Measurements from ENCODE around the gene EGFL6. TPM values are rescaled to one million over a fixed set of nuclear protein-coding genes. Genes with fewer than 3 reads are reported as not detected.
"Not testable (repeated sequence)": the region's sequence is repeated elsewhere in the genome, so short reads cannot be mapped to it uniquely, and the experiment has no call there.

Gene EGFL6
- total RNA-seq, 1 experiment from 2014 or later = not detected

- Mint-ChIP-seq H3K4me1 (ENCODE audit: low read depth, unreplicated experiment) (no peaks in the 10 kb centered on the region), H3K4me3 (ENCODE audit: low read depth, unreplicated experiment) (no peak overlapping the region), H3K27ac (ENCODE audit: unreplicated experiment) (no peak overlapping the region), H3K9me3 (ENCODE audit: low read depth, unreplicated experiment) (no peaks in the 10 kb centered on the region), H3K27me3 (ENCODE audit: unreplicated experiment) (no peaks in the 10 kb centered on the region), H3K36me3 (ENCODE audit: insufficient read depth, unreplicated experiment) (no peaks in the 10 kb centered on the region)
- CTCF ChIA-PET = no interaction called here
- DNase-seq = no peak
- intact Hi-C loops (cut with micrococcal nuclease; ENCODE audit: unreplicated experiment) = no loop called here
- TF ChIP-seq, protein P1, sequence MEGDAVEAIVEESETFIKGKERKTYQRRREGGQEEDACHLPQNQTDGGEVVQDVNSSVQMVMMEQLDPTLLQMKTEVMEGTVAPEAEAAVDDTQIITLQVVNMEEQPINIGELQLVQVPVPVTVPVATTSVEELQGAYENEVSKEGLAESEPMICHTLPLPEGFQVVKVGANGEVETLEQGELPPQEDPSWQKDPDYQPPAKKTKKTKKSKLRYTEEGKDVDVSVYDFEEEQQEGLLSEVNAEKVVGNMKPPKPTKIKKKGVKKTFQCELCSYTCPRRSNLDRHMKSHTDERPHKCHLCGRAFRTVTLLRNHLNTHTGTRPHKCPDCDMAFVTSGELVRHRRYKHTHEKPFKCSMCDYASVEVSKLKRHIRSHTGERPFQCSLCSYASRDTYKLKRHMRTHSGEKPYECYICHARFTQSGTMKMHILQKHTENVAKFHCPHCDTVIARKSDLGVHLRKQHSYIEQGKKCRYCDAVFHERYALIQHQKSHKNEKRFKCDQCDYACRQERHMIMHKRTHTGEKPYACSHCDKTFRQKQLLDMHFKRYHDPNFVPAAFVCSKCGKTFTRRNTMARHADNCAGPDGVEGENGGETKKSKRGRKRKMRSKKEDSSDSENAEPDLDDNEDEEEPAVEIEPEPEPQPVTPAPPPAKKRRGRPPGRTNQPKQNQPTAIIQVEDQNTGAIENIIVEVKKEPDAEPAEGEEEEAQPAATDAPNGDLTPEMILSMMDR (IDR thresholded peaks at IDR 0.05; ENCODE audit: unreplicated experiment) = no peak
- BruUV-seq (replicated peaks) = no TSS peak
Observed at GRCh38 chrX:13614154-13614553, 44.8 kb downstream of the EGFL6 start.

- CTCF ChIA-PET = no interaction called here
- TF ChIP-seq, protein P1 (IDR thresholded peaks at IDR 0.05; ENCODE audit: unreplicated experiment) = no peak
- intact Hi-C loops (cut with micrococcal nuclease; ENCODE audit: unreplicated experiment) = no loop called here
- Mint-ChIP-seq H3K27ac (ENCODE audit: unreplicated experiment) (no peak overlapping the region), H3K4me1 (ENCODE audit: low read depth, unreplicated experiment) (no peaks in the 10 kb centered on the region), H3K27me3 (ENCODE audit: unreplicated experiment) (no peaks in the 10 kb centered on the region), H3K9me3 (ENCODE audit: low read depth, unreplicated experiment) (no peaks in the 10 kb centered on the region), H3K4me3 (ENCODE audit: low read depth, unreplicated experiment) (no peak overlapping the region), H3K36me3 (ENCODE audit: insufficient read depth, unreplicated experiment) (no peaks in the 10 kb centered on the region)
- DNase-seq = no peak
- BruUV-seq (replicated peaks) = no TSS peak
Observed at GRCh38 chrX:13620207-13620606, 50.8 kb downstream of the EGFL6 start.

DNA sequence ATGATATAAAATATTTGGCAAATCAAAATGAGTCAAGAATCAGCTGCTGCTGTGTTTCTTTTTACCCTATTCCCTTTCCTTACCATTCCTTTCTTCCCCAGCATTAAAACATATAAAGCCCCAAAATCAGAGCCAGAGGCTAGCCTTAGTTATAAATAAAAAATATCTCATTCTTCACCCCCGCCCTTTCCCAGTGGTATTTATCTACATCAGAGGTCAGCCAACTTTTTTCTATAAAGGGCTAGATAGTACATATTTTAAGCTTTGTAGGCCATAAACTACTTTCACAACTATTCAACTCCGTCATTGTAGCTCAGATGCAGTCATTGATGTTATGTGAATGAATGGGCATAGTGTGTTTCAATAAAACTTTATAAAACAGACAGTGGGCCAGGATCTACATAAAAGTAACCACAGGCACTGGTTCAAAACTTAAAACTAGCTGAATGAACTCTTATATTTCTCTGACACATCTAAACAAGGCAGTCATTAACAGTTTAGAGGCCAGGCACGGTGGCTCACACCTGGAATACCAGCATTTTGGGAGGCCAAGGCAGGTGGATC is 53.1 kb downstream of the EGFL6 start:
- no peaks in the 10 kb centered on the region for H3K27me3 Mint-ChIP-seq (ENCODE audit: unreplicated experiment)
- DNase-seq = no peak
- no peaks in the 10 kb centered on the region for H3K36me3 Mint-ChIP-seq (ENCODE audit: insufficient read depth, unreplicated experiment)
- TF ChIP-seq, protein P1 (IDR thresholded peaks at IDR 0.05; ENCODE audit: unreplicated experiment) = no peak
- no peak overlapping the region for H3K4me3 Mint-ChIP-seq (ENCODE audit: low read depth, unreplicated experiment)
- CTCF ChIA-PET = no interaction called here
- intact Hi-C loops (cut with micrococcal nuclease; ENCODE audit: unreplicated experiment) = no loop called here
- no peaks in the 10 kb centered on the region for H3K9me3 Mint-ChIP-seq (ENCODE audit: low read depth, unreplicated experiment)
- H3K4me1 Mint-ChIP-seq (ENCODE audit: low read depth, unreplicated experiment) = peaks cover 8% of the 10 kb centered on the region
- H3K27ac Mint-ChIP-seq (ENCODE audit: unreplicated experiment) = no peak overlapping the region
- BruUV-seq (replicated peaks) = no TSS peak

DNA sequence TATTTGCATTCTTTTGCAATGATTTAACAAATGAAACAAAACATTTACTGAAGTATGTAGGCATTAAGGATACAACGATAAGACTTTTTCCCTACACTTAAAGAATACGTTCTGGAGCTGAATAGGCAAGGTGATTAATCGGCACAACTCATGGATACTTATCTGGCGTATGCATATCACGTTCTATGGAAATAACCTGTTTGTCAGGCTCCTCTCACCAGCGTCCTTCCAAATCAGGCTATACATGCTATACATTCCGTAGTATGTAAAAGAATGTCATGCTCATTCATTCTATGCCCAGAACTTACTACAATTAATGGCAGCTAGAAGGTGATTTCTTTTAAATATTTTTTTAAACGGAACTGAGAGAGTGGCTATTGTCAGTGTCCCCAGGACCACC is 57.9 kb downstream of the EGFL6 start:
- Mint-ChIP-seq H3K4me1 (ENCODE audit: low read depth, unreplicated experiment) (peaks cover 19% of the 10 kb centered on the region), H3K27ac (ENCODE audit: unreplicated experiment) (peak overlapping the region; percentile 86), H3K4me3 (ENCODE audit: low read depth, unreplicated experiment) (peak overlapping the region; percentile 4), H3K27me3 (ENCODE audit: unreplicated experiment) (no peaks in the 10 kb centered on the region), H3K36me3 (ENCODE audit: insufficient read depth, unreplicated experiment) (peaks cover 5% of the 10 kb centered on the region), H3K9me3 (ENCODE audit: low read depth, unreplicated experiment) (peaks cover 3% of the 10 kb centered on the region)
- no TSS peak for BruUV-seq (replicated peaks)
- TF ChIP-seq, protein P1 (IDR thresholded peaks at IDR 0.05; ENCODE audit: unreplicated experiment) = no peak
- DNase-seq = no peak
- intact Hi-C loops (cut with micrococcal nuclease; ENCODE audit: unreplicated experiment) = no loop called here
- CTCF ChIA-PET = interaction anchor here (1.4 kb wide), 1 partner anchor 121 kb away, joined by 3 read pairs; no protein-coding TSS in a partner anchor

DNA sequence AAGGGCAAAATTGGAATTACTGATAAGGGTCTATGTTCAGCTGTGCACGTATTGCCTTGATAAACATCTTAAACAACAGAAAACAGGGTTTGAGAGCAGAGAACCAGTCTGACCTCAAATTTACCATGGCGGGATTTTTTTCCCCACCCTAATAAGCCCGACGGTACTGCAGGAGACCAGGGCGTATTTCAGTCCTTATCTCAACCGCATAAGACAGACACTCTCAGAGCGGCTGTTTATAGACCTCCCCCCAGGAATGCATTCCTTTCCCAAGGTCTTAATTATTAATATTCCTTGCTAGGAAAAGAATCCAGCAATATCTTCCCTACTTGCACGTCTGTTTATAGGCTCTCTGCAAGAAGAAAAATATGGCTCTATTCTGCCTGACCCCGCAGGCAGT is 67.8 kb downstream of the EGFL6 start:
- H3K4me3 Mint-ChIP-seq (ENCODE audit: low read depth, unreplicated experiment); intact Hi-C loops (cut with micrococcal nuclease; ENCODE audit: unreplicated experiment); H3K27me3 Mint-ChIP-seq (ENCODE audit: unreplicated experiment); H3K27ac Mint-ChIP-seq (ENCODE audit: unreplicated experiment); CTCF ChIA-PET; H3K9me3 Mint-ChIP-seq (ENCODE audit: low read depth, unreplicated experiment); DNase-seq; BruUV-seq (replicated peaks); H3K36me3 Mint-ChIP-seq (ENCODE audit: insufficient read depth, unreplicated experiment): not testable (repeated sequence)
- peaks cover 14% of the 10 kb centered on the region for H3K4me1 Mint-ChIP-seq (ENCODE audit: low read depth, unreplicated experiment)

All from Calu3 (cell line).